ENCODE results near the gene FIGN. TPM values are rescaled to one million over a fixed set of nuclear protein-coding genes. Genes with fewer than 3 reads are reported as not detected.

Gene FIGN
- total RNA-seq, 1 experiment from 2014 or later: 3.7 TPM

DNA sequence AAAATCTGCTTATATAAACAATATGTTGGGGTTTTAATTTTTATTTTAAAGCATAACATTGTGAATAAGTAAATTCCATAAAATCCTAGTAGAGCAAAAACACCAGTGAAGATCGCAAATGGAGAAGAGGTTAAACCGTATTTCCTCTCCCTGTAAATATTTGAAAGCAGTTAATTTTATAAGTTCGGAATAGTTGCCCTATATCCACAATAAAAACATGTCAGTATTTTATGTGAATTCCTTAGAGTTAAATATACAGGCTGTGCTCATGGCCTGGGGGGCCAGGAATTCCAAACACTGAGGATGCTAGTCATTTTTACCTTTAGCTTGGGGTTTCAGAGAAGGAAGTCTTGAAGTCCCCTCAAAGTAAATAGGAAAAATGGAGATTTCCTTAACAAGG lies 135.0 kb downstream of the FIGN start:
- in situ Hi-C loops (cut with HindIII; ENCODE audit: low sequenced_read_pairs): no loop called here
- DNase-seq (ENCODE audit: low spot score): peak; percentile 13

DNA sequence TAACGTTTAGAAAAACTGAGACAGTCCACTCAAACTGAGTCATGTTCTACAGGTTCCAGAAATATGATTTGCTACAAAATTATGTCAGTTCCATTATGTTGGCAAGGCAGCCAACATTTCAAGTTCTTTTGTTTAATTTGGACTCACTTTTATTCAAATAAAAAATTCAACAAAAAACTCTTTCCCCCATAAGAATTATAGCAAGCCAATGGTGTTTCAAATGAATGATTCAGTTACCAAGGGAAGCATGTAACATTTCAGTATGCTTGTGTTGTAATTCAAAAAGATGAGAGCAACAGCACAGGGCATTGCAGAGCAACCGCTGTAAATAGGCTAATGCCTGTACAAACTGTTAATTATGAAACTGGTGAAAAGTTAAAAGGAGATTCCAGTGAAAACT lies 140.8 kb downstream of the FIGN start:
- in situ Hi-C loops (cut with HindIII; ENCODE audit: low sequenced_read_pairs): no loop called here
- DNase-seq (ENCODE audit: low spot score): no peak

DNA sequence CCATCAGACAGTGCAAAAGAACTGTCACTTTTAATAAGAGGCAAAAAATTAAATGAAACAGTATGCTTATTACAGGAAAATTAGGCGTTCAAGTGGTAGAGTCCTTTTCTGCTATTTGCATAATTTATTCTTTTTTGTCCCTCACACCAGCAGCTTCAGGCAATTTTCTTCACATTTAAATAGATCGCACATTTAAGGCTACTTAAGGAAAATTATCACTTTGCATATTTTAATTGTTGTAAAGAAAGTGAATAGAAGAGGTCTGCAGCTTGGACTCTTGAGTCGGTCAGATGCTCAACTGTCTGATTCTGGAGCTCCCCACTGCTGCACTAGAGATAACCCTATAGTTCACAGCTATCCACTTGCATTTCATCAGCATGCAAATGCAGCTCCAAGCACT lies 141.3 kb downstream of the FIGN start:
- in situ Hi-C loops (cut with HindIII; ENCODE audit: low sequenced_read_pairs): no loop called here
- DNase-seq (ENCODE audit: low spot score): no peak

DNA sequence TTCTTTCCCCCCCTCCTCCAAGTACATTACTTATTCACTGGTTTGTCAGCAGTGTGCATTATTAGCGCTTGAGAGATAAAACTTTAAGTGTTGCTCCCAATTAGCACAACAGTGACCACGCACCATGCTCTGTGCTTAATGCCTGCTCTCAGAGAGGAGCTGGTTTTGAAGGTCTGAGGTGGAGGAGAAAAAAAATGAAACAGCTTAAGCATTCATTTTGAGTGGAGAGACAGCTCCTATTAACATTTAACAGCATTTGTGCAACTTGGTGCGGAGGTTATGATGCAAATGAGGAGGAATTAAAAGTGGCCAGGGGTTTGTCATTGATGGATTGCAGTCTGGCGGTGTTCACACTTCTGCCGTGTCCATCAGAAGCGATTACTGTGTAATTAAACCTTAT lies 141.8 kb downstream of the FIGN start:
- peak; percentile 23 for DNase-seq (ENCODE audit: low spot score)
- in situ Hi-C loops (cut with HindIII; ENCODE audit: low sequenced_read_pairs): no loop called here

DNA sequence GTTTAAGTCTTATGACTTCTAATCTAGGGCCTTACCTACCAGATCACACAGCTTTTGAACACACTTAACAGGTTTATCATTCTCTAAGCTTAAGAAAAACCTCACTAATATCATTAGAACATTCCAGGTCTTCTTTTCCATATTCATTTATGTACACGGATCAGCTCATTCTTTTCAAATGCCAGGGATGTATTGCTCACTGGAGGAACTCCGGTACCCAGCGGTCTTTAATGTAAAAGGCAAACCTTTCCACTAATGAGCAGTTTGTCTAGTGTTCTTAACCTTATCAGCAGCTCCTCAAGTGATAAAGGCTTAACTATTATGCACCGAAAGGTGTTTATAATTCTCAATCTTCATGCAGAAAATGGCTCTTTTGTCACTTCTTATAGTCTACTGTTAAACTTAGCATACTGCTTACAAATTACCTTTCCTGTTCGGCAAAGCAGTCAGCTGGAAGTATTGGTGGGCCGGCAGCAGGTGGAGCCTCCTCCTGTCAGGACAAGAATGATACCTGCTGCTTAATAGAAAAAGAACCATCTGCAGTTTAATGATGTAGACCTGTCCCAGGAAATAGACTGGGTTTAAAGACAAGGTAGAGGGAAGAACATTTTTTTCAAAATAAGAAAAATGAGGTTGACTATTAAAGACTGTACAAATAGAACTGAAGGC lies 142.7 kb downstream of the FIGN start:
- peak; percentile 32 for DNase-seq (ENCODE audit: low spot score)
- in situ Hi-C loops (cut with HindIII; ENCODE audit: low sequenced_read_pairs): no loop called here

DNA sequence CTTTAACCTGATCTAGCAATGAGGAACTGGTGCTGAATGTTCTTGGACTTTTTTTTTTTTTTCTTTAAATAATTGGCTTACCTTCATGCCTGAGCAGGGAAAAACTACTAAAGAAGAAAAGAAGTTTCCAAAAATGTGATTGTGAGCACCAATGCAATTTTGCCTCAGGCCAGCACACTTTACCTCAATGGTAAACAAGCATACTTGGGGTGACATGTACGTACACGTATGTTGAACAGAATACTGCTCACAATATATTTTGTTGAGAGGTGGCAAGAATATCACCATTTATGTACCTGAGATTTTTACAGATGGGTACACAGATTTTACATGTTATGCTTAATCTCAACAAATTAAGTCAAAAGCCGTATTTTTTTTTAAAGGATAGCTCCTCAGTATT lies 144.3 kb downstream of the FIGN start:
- in situ Hi-C loops (cut with HindIII; ENCODE audit: low sequenced_read_pairs): no loop called here
- DNase-seq (ENCODE audit: low spot score): no peak

DNA sequence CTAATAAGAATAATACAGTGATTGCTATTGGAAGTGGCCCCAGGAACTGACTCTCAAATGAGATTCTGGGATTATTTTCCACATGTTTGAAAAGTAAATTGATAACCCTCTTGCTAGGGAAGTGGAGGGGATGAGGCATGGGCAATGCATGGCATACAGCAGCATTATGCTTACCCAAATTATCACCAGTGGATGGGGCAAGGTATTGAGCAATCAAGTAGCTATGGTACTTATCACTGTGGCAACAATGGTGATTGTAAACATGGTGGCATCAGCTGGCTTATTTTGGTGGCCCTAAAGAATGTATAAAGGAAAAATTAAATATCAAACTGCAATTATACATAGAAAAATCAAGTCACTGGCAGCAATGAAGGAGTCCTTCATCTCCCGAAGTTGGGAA lies 155.1 kb downstream of the FIGN start:
- no peak for DNase-seq (ENCODE audit: low spot score)
- in situ Hi-C loops (cut with HindIII; ENCODE audit: low sequenced_read_pairs): no loop called here

DNA sequence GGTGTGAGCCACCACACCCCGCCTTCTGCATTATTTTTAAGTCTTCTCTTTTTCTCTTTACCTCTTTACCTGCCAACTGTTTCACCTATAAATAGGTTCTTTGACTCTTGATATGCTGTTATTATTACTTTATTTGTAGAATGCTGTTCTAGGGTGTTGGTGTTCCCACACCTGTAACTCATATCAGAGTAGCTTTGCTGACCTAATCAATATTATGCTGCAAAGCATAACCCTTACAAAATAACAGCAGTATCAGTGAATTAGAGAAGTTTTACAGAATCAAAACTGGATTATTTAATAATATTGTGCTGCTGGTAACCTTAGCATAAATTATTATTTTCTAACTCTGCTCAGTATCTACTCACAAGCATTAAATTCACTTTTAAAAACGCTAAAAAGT lies 161.5 kb downstream of the FIGN start:
- in situ Hi-C loops (cut with HindIII; ENCODE audit: low sequenced_read_pairs): no loop called here

DNA sequence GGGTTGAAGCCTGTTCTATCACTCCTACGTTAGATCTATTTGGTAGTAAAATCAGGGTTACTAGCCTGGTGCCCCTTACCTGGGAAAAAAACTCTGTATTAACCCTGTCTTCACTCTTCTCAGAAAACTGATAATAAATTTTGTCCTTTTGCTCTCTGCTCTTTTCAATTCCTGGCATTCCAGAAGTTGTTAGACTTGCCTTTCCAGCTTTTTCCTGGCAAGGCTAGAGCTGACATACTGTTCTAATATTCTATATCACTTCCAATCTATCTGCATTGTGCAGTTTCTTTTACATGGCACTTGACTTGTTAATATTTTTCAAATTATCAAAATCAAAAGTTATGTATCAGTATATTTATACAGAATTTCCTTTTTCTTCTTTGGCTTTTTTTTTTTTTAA lies 162.2 kb downstream of the FIGN start:
- in situ Hi-C loops (cut with HindIII; ENCODE audit: low sequenced_read_pairs): no loop called here

More for the DNA sequence above, 161.5 kb downstream of the FIGN start:
- no peak for DNase-seq (ENCODE audit: low spot score)

DNA sequence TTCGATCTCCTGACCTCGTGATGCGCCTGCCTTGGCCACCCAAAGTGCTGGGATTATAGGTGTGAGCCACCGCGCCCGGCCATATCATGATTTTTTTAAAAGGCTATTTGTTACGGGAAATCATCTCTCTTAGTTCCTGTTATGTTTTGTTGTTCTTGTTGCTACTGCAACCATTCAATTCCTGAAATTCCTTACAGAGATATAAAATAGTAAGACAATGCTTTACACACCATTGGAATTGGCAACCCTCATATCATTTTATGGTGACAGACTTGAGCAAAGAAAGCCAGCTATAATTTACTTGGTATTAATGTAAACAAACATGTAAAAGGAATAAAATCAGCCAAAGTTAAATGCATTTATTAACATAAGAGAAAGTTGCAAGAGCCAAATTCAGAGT lies 163.0 kb downstream of the FIGN start:
- no peak for DNase-seq (ENCODE audit: low spot score)
- in situ Hi-C loops (cut with HindIII; ENCODE audit: low sequenced_read_pairs): no loop called here

More for the DNA sequence above, 162.2 kb downstream of the FIGN start:
- DNase-seq (ENCODE audit: low spot score): no peak

DNA sequence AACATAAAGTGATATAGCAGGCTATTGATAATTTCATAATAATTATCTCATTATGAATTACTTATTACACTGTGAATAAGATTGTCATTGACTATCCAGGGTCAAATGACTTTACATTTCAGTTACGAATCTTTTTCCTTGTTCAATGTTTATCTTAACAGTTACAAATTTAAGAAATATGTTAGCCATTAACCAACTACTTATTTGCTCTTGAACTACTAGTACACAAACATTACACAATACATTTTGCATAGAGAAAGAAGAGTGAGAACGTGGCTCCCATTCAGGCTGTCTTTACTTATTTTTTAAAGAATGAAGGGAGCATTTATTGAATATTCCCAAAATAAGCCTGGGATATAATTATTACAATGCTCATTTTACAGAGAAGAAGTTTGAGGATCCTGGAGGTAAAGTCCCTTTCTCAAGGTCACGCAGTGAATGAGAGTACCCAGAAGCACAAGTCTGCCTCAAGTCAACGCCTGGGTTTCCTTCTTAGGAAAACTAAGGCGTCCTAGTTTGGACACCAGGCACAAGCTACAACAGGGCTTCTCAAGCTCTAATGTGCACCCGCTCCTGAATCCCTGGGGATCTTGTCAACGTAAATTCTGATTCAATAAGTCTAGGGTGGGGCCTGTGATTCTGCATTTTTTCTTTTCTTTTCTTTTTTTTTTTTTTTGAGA lies 164.2 kb downstream of the FIGN start:
- no peak for DNase-seq (ENCODE audit: low spot score)
- in situ Hi-C loops (cut with HindIII; ENCODE audit: low sequenced_read_pairs): no loop called here

DNA sequence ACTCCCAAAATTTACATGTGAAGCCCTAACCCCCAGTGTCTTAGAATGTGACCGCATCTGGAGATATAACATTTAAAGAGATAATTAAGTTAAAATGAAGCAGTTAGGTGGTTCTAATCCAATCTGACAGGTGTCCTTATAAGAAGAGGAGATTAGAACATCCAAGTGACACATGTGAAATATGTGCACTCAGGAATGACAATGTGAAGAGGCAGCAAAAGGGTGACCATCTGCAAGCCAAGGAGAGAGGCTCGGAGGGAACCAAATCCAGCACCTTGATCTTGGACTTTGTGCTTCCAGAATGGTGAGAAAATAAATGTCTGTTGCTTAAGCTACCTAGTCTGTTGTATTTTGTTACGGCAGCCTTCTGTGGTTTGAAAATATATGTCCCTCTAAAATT lies 165.4 kb downstream of the FIGN start:
- no peak for DNase-seq (ENCODE audit: low spot score)
- in situ Hi-C loops (cut with HindIII; ENCODE audit: low sequenced_read_pairs): no loop called here

DNA sequence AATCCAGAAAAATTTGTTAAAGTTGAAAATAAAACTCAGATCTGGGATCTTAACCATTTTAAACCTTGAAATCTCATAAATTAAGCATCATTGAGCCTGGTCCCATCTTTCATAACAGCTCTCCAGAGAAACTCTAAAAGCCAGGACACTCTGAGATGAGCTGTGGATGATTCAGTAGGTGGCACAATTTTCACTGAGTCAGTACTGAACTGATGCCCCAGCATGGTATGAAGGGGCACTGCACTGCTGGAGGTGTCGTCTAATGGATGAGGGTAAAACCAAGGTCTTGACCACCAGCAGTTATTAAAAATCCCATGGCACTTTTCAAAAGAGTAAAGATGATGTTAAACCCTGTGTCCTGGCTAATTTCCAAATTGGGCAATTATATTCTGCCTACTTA lies 170.6 kb downstream of the FIGN start:
- in situ Hi-C loops (cut with HindIII; ENCODE audit: low sequenced_read_pairs): no loop called here
- no peak for DNase-seq (ENCODE audit: low spot score)

DNA sequence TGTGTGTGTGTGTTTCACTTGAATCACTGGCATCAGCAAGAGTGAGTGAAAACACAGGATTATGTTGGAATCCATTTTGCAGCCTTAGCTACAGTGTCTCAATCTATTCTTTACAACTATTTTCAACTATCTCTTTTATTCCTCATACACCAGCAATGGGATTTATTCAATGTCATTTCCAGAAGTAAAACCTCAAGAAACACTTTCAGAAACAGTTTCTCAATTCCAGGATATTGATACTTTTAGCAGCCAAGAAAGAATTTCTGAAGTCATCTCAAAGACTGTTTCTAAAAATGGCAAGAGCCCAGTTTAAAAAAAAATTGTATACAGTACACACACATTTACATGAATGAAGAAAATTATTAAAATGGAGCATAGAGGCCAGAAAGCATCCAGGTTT lies 171.6 kb downstream of the FIGN start:
- DNase-seq (ENCODE audit: low spot score): no peak
- in situ Hi-C loops (cut with HindIII; ENCODE audit: low sequenced_read_pairs): no loop called here

DNA sequence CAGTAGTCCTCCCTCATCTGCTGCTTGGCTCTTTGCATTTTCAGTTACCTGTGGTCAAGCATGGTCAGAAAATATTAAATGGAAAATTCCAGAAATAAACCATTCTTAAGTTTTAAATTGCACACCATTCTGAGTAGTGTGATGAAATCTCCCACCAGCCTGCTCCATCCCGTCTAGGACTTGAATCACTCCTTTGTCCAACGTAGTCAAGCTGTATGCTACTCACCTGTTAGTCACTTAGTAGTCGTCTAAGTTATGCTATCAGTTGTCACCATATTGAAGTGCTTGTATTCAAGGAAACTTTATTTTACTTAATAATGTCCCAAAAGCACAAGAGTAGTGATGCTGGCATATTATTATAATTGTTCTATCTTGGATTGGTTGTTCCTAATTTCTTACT lies 172.5 kb downstream of the FIGN start:
- in situ Hi-C loops (cut with HindIII; ENCODE audit: low sequenced_read_pairs): no loop called here
- DNase-seq (ENCODE audit: low spot score): no peak

DNA sequence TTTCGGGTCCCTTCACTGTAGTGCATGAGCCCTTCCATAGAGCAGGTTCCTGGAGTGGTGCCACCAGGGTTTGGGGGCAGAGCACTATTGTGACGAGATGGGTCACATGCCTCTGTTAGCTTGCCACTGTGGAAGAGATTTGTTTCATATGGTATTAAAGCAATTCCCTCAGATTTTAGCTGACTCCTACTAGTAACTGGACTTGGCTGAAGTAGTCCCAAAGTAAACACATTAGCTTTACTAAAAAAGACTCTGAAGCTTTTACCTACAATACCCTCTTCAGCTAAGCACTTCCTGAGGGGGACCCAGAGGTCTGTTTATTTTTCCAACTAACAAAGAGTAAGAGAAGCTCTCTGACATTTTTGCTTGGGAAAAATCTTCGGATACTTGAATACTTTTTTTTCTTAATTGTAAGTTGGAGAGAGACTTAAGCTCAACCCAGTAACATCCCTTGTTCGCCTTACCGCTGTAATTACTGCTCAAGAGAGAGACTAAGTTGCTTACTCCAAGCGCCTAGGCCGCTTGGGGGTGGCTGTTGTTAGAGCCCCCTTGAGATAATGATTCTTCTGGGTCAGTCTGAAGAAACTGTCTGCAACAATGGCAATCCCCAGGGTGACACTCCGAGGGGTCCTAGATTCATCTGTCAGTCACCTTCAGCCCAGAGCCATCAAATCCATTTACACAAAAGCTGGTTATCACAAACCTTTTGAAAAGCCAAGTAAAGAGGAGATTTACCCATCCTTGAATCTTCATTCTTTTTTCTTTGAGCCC lies 177.4 kb downstream of the FIGN start:
- in situ Hi-C loops (cut with HindIII; ENCODE audit: low sequenced_read_pairs): no loop called here

DNA sequence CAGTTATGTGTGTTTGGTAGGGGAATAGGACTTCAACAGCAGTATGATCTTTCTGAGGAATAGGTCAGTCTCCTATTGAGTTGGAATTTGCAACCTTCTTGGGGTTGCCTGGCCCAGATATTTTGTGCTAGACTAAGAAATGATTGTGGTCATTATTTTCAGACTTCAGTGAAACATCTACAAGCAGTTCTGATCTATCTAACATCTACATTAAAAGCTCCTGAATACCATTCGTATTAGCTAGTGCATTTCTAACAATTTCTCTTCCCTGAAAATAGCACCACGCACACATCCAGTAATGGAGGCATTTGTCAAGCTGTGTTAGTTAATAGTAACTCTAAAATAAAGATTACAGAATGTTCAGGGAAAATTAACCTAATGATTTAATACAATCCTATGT lies 179.3 kb downstream of the FIGN start:
- no peak for DNase-seq (ENCODE audit: low spot score)
- in situ Hi-C loops (cut with HindIII; ENCODE audit: low sequenced_read_pairs): no loop called here

More for the DNA sequence above, 177.4 kb downstream of the FIGN start:
- no peak for DNase-seq (ENCODE audit: low spot score)

DNA sequence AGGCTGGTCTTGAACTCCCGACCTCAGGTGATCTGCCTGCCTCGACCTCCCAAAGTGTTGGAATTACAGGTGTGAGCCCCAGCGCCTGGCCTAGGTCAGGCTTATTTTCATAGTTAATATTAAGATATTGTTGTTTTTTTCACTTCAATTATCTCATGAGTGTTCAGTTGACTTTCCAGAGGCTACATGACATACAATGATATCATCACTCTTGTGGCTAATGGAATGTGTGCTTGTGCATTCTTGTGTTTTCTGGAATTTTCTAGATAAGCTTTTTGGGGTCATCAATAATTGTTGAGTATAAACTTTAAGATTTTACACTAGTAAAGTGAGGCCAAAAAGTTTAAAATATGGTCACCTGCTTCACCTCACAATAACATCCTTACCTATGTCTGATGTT lies 180.9 kb downstream of the FIGN start:
- no peak for DNase-seq (ENCODE audit: low spot score)
- in situ Hi-C loops (cut with HindIII; ENCODE audit: low sequenced_read_pairs): no loop called here

DNA sequence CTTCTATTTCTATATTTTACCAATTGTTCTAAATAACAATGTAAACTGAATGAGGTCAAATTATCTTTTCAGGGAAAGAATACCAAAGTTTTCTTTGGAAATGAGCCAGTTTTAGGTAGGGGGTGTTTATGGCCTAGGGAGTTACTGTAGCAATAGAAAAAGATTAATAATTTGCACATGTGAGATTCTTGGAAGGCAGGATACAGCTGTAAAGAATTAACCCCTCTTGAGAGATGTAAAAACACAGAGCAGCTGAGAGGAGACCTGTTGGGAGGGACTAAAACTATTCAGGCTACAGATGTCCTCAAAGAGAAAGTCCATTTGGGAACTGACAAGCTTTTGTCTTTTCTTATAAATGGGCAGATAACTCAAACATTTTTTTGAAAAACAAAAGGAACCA lies 182.2 kb downstream of the FIGN start:
- no peak for DNase-seq (ENCODE audit: low spot score)
- in situ Hi-C loops (cut with HindIII; ENCODE audit: low sequenced_read_pairs): no loop called here

DNA sequence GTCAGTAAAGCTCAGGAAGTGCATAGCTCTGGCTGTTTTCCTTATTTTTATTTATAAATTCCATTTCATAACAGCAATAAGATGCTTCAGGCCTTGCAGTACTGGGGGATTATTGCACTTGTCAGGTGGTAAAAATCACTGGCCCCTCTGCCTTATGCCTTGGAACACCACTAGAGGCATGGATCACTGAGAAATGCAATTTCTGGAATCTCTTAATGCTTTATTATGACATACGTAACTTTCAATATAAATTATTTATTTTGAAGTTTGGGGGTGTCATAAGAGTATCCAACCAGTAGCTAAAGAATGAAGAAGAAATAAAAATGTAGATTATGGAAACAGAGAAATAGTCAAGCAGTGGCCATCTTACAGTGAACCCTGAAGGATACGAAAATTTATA lies 183.1 kb downstream of the FIGN start:
- in situ Hi-C loops (cut with HindIII; ENCODE audit: low sequenced_read_pairs): no loop called here
- DNase-seq (ENCODE audit: low spot score): no peak
